T-helper 2 cell treated with Interferon-gamma antibody and Interleukin-4, amounts not matched to agents 5 μg/mL and 100 μg/mL, for 36 hours (primary cell): ENCODE measurements around the gene GSG1L.

Source experiments
- DNase-seq: peaks from one replicate; pipeline ENCODE4 v3.0.0; 2021; ENCODE audit warnings: low spot score
- H3K27ac Mint-ChIP-seq: one replicate; pipeline ENCODE4 v1.8.0; 2021; ENCODE audit warnings: mild to moderate bottlenecking, mixed read lengths
- H3K27me3 Mint-ChIP-seq: one replicate; pipeline ENCODE4 v1.8.0; 2021; ENCODE audit warnings: low read depth, mixed read lengths
- H3K36me3 Mint-ChIP-seq: one replicate; pipeline ENCODE4 v1.8.0; 2021; ENCODE audit warnings: low read depth, mixed read lengths
- H3K4me1 Mint-ChIP-seq: one replicate; pipeline ENCODE4 v1.8.0; 2021; ENCODE audit warnings: low read depth, mixed read lengths
- H3K4me3 Mint-ChIP-seq: one replicate; pipeline ENCODE4 v1.8.0; 2022; ENCODE audit warnings: mild to moderate bottlenecking, moderate library complexity, mixed read lengths
- H3K9me3 Mint-ChIP-seq: one replicate; pipeline ENCODE4 v1.8.0; 2021; ENCODE audit warnings: mixed read lengths

GSG1L gene

DNA sequence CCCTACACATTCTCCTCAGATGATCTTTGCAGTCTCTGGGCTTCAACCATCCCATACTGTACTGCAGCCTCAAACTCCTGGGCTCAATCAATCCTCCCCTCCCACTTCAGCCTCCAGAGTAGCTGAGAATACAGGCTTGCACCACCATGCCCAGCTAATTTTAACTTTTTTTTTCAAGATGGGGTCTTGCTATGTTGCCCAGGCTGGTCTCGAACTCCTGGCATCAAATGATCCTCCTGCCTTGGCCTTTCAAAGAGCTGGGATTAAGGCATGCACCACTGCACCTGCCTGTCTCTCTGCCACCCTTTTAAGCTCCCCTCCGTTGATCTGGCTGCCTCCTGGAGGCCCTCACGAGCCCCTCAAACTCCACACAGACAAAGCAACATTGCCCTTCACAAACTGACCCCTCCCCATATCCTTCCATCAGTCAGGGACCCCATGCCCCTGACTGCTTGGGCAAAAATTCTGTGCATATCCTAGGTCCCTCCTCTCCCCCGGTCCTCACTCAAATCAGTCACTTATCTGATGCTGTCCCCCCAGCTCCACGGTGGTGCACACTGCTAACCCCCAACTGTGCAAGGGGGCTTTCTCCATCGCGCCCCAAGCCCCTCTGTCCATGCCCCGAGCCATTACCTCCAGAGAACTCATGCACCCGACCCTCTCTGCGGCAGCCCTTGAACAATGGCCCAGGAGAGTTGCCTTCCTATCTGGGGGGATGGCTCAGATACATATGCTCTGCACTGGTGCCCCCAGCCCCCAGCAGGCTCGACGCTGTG is 260.7 kb downstream of the GSG1L start:
- H3K4me3 Mint-ChIP-seq, result no peak overlapping the region
- H3K36me3 Mint-ChIP-seq, result no peaks in the 10 kb centered on the region
- peaks cover 3% of the 10 kb centered on the region for H3K4me1 Mint-ChIP-seq
- no peak for DNase-seq
- no peaks in the 10 kb centered on the region for H3K9me3 Mint-ChIP-seq
- H3K27me3 Mint-ChIP-seq, result no peaks in the 10 kb centered on the region
- no peak overlapping the region for H3K27ac Mint-ChIP-seq

DNA sequence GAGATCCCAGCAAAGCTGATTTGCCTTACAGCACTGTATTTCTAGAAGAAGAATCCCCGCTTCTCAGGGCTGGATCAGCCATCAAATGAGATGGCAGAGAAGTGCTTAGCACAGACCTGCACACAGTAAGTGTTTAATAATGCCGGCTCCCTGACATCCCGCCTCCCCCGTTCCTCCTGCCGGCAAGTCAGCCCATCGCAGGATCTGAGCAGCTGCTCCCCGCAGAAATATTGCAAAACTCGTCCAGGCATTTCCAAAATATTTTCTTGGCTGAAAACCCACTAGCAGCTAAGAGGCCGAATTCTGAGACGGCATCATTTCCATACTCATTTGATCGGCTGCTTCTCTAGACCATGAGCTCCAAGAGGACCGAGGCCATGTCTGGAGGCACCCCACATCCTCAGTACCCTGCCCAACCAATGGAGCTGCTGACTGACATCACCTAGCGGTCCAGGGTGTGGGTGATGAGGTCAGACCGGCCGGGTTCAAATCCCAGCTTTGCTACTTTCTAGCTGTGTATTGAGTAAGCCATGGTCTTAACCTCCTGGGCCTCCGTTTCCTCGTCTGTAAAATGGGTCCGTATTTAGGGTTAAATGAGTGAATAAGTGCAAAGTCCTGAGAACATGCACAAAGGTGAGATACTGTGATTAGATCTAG is 262.1 kb downstream of the GSG1L start:
- H3K4me1 Mint-ChIP-seq, result peaks cover 3% of the 10 kb centered on the region
- H3K4me3 Mint-ChIP-seq, result no peak overlapping the region
- no peak for DNase-seq
- H3K36me3 Mint-ChIP-seq, result no peaks in the 10 kb centered on the region
- no peak overlapping the region for H3K27ac Mint-ChIP-seq
- H3K27me3 Mint-ChIP-seq, result no peaks in the 10 kb centered on the region
- H3K9me3 Mint-ChIP-seq, result no peaks in the 10 kb centered on the region

- no peak overlapping the region for H3K27ac Mint-ChIP-seq
- no peak overlapping the region for H3K4me3 Mint-ChIP-seq
- no peak for DNase-seq
- no peaks in the 10 kb centered on the region for H3K27me3 Mint-ChIP-seq
- H3K9me3 Mint-ChIP-seq, result no peaks in the 10 kb centered on the region
- H3K36me3 Mint-ChIP-seq, result no peaks in the 10 kb centered on the region
- peaks cover 3% of the 10 kb centered on the region for H3K4me1 Mint-ChIP-seq
Observed at GRCh38 chr16:27800817-27801216, 262.7 kb downstream of the GSG1L start.

GRCh38 chr16:27799896-27800295 is 263.6 kb downstream of the GSG1L start:
- Mint-ChIP-seq H3K36me3 (no peaks in the 10 kb centered on the region), H3K27me3 (no peaks in the 10 kb centered on the region), H3K27ac (no peak overlapping the region), H3K4me1 (peaks cover 3% of the 10 kb centered on the region), H3K4me3 (no peak overlapping the region), H3K9me3 (no peaks in the 10 kb centered on the region)
- no peak for DNase-seq

- no peaks in the 10 kb centered on the region for H3K36me3 Mint-ChIP-seq
- no peaks in the 10 kb centered on the region for H3K9me3 Mint-ChIP-seq
- no peak overlapping the region for H3K4me3 Mint-ChIP-seq
- no peaks in the 10 kb centered on the region for H3K27me3 Mint-ChIP-seq
- H3K27ac Mint-ChIP-seq, result no peak overlapping the region
- H3K4me1 Mint-ChIP-seq, result no peaks in the 10 kb centered on the region
- no peak for DNase-seq
Observed at GRCh38 chr16:27798241-27798640, 265.3 kb downstream of the GSG1L start.

- Mint-ChIP-seq H3K9me3 (no peaks in the 10 kb centered on the region), H3K36me3 (no peaks in the 10 kb centered on the region), H3K4me3 (no peak overlapping the region), H3K27me3 (no peaks in the 10 kb centered on the region), H3K4me1 (no peaks in the 10 kb centered on the region), H3K27ac (no peak overlapping the region)
- peak; percentile 13 for DNase-seq
Observed at GRCh38 chr16:27795992-27796614, 267.4 kb downstream of the GSG1L start.

DNA sequence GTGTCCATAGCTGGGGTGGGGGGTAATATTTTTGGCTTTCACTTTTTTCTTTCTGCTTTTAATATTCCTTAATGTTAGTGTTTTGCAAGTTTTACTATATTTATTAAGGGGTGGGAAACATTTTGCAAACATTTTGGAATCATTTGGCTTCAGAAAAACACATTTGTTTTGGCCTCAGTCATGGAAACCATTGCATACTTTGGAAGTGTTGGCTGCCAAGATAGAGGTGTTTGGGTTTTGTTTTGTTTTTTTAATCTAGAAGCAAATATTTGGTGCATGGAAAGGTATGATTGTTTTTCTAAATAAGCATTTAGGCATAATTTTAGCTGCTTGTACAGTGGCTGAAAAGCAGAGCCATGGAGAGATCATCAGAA is 270.3 kb downstream of the GSG1L start:
- Mint-ChIP-seq H3K27me3 (no peaks in the 10 kb centered on the region), H3K9me3 (no peaks in the 10 kb centered on the region), H3K36me3 (no peaks in the 10 kb centered on the region), H3K27ac (no peak overlapping the region), H3K4me3 (no peak overlapping the region), H3K4me1 (no peaks in the 10 kb centered on the region)
- DNase-seq, result no peak

- Mint-ChIP-seq H3K27ac (no peak overlapping the region), H3K36me3 (no peaks in the 10 kb centered on the region), H3K27me3 (no peaks in the 10 kb centered on the region), H3K4me1 (no peaks in the 10 kb centered on the region), H3K9me3 (no peaks in the 10 kb centered on the region), H3K4me3 (no peak overlapping the region)
- DNase-seq, result no peak
Observed at GRCh38 chr16:27792486-27793248, 270.8 kb downstream of the GSG1L start.

GRCh38 chr16:27791404-27791719 is 272.2 kb downstream of the GSG1L start:
- no peak overlapping the region for H3K4me3 Mint-ChIP-seq

DNA sequence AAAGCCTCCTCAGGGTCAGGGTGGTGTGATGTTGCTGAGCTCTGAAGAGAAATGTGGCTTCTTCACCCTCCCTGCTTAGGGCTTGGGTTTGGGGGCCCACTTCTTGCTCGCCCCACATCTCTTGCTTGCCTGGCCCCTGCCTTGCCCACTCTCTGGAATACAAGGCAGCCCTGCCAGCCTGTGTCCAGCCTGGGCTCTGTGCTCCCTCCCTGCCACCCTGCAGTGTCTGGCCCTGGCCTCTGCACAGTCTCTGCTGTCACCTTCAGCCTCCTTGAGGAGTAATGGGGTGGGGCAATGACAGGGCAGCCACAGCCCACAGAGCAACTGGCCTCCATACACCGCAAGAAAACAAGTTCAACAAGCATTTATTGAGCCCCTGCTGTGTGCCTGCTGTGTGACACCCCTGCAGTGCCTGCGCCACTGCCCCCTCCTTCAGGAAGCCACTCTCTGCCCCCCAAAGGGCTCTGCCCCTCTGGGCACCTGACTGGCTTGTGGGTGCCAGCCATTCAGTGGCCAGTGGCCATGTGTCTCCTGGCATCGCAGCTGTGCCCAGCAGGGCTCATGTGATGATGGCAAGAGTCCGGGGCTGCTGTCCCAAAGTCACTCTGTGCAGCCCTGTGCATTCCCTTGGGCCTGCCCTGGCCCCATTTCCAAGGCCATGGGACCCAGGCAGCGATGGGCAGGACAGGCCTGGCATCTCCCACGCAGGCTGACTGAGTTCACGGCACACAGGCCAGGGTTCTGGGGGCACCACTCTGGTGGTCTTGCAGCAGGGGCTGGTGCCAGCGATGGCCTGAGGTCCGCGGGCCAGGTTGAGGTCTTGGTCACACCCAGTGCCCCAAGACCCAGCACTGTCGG is 272.7 kb downstream of the GSG1L start:
- Mint-ChIP-seq H3K27ac (no peak overlapping the region), H3K27me3 (no peaks in the 10 kb centered on the region), H3K36me3 (no peaks in the 10 kb centered on the region), H3K4me3 (no peak overlapping the region), H3K9me3 (no peaks in the 10 kb centered on the region), H3K4me1 (no peaks in the 10 kb centered on the region)
- no peak for DNase-seq

More at GRCh38 chr16:27791404-27791719, 272.2 kb downstream of the GSG1L start:
- Mint-ChIP-seq H3K27me3 (no peaks in the 10 kb centered on the region), H3K4me1 (no peaks in the 10 kb centered on the region), H3K36me3 (no peaks in the 10 kb centered on the region), H3K9me3 (no peaks in the 10 kb centered on the region), H3K27ac (no peak overlapping the region)
- DNase-seq, result no peak

DNA sequence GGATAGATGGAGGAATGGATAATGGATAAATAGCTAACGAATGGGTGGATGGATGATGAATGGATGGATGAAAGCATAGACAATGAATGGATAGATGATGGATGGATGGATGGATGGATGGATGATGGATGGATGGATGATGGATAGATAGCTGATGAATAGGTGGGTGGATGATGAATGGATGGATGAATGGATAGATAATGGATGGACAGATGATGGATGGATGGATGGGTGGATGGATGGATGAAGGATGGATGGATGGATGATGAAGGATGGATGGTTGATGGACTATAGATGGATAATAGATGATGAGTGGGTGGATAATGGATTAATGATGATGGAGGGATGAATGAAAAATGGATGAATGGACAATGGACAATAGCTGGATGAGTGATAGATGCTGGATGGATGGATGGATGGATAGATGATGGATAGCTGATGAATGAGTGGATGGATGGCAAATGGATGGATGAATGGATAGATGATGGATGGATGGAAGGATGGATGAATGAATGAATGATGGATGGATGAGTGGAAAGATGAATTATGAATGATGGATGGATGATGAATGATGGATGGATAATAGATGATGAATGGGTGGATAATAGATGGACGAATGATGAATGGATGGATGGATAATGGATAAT is 273.8 kb downstream of the GSG1L start:
- Mint-ChIP-seq H3K4me3 (no peak overlapping the region), H3K9me3 (no peaks in the 10 kb centered on the region), H3K27me3 (no peaks in the 10 kb centered on the region), H3K36me3 (no peaks in the 10 kb centered on the region), H3K27ac (no peak overlapping the region), H3K4me1 (no peaks in the 10 kb centered on the region)
- no peak for DNase-seq

GRCh38 chr16:27789150-27789549 is 274.4 kb downstream of the GSG1L start:
- Mint-ChIP-seq H3K27me3 (no peaks in the 10 kb centered on the region), H3K36me3 (no peaks in the 10 kb centered on the region), H3K27ac (no peak overlapping the region), H3K9me3 (no peaks in the 10 kb centered on the region), H3K4me1 (no peaks in the 10 kb centered on the region), H3K4me3 (no peak overlapping the region)
- DNase-seq, result no peak

- no peaks in the 10 kb centered on the region for H3K4me1 Mint-ChIP-seq
- H3K9me3 Mint-ChIP-seq, result no peaks in the 10 kb centered on the region
- no peaks in the 10 kb centered on the region for H3K27me3 Mint-ChIP-seq
- H3K27ac Mint-ChIP-seq, result no peak overlapping the region
- no peak overlapping the region for H3K4me3 Mint-ChIP-seq
- H3K36me3 Mint-ChIP-seq, result no peaks in the 10 kb centered on the region
- no peak for DNase-seq
Observed at GRCh38 chr16:27787665-27788064, 275.8 kb downstream of the GSG1L start.
